ENCODE measurements around the gene SPG7.

SPG7 gene

DNA sequence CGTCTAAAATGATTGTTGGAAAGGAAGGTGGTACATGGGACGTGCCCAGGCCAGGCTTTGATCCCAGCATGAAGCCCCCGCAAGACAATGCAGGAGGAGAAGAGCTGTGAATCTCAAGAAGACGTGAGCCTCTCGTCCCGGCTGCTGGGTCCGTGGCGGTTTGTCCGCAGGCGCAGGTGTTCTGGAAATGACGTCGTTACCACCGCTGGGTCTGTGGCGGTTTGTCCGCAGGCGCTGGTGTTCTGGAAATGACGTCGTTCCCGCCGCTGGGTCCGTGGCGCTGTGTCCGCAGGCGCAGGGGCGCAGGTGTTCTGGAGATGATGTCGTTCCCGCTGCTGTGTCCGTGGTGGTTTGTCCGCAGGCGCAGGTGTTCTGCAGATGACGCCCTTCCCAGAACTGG is 14.1 kb downstream of the SPG7 start:
- DNase-seq: no peak

DNA sequence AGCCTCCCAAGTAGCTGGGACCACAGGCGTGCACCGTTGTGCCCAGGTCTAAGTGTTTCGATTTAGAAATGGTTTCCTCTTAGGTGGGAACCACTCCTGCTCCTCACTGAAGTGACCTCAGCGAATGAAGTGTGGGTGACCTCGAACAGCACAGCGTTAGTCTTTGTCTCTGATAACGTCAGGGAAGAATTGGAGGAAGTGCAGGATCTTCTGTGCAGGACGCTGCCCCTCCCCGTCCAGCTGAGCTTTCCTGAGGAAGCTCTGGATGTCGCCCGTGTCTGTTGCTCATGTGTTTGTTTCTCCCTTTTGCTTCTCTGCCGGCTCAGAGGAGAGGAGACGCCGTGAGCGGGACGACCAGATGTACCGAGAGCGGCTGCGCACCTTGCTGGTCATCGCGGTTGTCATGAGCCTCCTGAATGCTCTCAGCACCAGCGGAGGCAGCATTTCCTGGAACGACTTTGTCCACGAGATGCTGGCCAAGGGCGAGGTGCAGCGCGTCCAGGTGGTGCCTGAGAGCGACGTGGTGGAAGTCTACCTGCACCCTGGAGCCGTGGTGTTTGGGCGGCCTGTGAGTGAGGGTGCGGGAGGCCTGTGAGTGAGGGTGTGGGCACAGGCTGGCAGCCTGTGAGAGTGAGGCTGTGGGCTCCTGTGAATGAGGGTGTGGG is 15.6 kb downstream of the SPG7 start:
- no peak for DNase-seq

DNA sequence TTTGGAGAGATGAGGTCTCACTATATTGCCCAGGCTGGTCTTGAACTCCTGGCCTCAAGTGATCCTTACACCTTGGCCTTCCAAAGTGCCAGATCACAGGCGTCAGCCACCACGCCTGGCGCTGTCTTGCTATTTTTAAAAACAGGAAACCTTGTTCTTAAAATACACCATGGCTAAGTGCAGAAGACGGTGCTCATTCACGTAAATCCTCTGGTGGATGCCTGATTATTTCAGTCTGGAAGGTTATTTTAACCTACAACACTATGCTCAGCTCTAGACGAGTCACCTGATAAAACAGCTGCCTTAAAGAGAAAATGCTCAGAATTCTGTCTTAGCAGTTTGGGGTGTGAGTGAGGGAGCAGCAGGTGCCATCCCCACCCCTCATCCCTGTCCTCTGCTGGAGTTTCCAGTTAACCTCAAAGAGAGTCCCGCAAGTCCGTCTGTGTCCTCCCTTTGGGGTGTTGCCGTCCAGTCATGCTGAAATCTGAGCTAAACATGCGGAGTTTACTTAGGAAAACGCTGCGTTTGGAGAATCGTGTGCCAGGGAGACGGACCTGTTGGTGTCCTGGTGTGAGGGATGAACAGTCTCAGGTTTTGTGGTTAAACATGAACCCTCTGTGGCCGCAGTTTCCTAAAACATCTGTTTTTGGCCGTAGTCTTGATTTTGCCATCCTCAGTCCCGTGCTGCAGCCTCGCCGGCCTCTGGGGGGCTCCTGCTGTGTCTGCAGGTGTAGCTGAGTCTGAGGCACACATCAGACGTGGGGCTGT is 17.1 kb downstream of the SPG7 start:
- no peak for DNase-seq

DNA sequence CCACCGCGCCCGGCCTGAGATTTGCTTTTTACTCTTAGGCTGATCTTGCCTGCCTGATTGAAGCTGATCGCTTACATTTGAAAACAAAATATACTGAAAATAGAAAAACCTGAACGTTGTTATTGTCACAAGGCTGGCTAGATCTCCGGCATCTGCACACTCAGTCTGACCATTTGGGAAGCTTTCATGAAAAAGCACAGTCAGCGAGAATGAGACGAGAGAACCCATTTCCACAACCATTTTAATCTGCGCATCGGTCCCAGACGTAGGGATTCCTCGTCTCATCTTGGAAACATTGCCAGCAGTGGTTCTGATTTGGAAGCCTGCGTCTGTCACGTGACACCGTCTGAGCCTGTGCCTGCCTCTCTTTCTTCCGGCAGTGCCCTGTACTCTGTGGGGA is 20.9 kb downstream of the SPG7 start:
- no peak for DNase-seq

DNA sequence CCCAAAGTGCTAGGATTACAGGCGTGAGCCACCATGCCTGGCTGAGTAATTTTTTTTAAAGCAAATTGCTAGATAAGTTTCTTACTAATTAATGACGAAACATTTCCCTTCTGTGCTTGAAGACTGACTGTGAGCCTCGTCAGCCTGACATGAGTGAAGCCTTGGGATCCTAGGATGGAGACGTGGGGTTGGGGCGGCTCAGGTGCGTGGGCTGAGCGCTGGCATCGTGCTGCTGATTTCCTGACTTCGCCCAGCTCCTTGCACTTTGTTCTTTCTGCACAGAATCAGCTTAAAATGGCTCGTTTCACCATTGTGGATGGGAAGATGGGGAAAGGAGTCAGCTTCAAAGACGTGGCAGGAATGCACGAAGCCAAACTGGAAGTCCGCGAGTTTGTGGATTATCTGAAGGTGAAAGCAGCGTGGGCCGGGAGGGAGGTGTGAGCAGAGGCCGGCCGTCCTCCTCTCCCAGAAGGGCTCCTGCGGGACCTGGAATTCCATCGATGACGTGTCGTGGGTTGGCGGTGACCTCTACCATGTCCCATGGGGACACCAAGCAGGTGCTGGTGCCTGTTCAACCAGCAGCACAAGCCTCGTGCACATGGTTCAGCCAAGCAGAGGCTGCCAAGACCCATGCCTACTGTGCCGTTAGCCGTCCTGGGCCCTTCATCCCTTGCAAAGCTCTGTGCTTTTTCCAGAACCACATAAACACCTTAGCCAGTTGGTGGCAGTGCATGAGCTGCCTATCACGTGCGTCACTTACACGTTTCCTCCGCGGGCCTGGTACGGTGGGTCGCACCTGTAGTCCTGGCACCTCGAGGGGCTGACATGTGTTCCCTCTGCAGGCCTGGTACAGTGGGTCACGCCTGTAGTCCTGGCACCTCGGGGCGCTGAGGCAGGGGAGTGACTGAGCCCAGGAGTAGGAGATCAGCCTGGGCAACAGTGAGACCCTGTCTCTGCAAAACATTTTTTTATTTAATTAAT is 22.5 kb downstream of the SPG7 start:
- no peak for DNase-seq

DNA sequence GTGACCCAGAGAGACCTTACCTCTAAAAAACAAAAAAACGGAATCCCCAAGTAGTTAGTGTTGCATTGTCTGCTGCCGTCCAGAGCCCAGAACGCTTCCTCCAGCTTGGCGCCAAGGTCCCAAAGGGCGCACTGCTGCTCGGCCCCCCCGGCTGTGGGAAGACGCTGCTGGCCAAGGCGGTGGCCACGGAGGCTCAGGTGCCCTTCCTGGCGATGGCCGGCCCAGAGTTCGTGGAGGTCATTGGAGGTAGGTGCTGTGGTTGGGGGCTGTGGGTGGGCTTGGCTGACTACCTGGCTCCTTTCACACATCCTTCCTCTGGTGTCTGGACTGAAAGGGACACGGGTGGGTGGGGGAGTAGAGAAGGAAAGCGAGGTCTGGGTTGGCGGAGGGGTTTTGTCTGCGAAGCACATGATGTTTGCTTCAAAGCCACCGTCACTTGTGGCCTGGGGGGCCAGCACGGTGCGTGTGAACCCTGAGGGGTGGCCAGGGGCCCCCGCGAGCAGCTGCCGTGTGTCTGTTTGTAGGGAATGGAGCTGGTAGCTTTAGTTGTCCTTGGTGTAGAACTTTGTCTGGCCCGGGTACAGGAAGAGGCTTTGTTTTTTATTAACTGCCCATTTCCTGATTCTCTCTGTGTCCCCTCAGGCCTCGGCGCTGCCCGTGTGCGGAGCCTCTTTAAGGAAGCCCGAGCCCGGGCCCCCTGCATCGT is 23.8 kb downstream of the SPG7 start:
- no peak for DNase-seq

DNA sequence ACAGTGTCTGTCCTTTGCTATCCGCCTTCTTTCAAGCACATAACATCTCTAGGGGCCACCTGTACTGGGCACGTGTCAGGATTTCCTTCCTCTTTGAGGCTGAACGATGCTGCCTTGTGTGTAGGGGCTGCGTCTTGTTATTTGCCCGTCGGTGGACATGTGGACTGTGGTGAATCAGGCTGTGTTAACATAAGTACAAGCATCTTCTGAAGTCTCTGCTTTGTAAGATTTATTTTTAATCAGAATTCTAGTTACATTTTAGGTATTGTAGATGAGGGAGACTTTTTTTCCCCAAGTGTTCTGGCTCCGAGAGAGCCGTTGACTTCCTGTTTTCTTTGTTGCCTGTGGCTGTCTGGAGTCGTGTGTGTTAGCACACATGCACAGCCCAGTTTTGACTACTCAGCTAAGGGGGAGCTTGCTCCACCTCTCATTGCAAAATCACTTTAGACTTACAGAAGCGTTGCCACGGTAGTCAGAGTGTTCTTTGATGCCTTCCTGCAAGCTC is 26.1 kb downstream of the SPG7 start:
- DNase-seq: no peak

DNA sequence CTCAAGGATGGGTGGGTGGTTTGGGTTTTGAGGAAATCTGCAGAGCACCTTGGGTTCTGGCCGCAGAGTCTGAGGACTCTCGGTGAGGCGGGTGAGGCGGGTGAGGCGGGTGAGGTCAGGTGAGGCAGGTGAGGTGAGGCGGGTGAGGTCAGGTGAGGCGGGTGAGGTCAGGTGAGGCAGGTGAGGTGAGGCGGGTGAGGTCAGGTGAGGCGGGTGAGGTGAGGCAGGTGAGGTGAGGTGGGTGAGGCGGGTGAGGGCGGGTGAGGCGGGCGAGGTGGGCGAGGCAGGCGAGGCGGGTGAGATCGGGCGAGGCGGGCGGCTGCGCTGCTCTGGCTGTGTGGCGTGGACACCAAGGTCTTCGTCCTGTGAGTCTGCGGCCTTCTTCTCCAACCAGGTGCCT is 28.2 kb downstream of the SPG7 start:
- DNase-seq: no peak

DNA sequence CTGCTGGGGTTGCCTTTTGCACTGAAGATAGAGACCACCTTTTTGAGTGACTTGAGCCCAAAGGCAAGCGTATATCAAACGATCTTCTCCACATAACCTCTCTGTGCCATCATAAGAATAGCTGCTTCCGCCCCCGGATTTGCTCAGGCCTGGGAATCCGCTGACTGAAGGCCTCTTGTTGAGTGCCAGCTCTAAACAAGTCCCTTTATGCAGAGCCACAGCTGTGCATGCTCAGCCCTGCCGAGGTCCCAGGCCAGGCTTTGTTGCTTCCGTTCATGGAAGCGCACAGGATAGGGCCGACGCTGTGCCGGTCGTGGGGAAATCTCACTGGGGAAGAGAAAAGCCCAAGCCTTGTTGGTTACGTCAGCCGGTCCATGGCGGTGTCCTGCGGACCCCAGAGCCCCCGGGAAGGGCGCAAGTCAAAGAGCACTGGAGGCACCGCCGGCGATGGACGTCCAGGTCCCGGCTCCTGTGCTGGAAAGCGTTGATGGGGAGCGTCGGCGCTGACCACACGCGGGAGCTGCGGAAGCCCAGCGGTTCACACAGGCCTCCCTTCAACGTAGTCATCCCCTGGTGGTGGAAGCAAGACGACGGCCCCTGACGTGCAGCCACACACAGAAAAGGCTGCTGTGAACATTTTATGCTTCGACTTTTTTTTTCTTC is 28.8 kb downstream of the SPG7 start:
- DNase-seq: no peak

DNA sequence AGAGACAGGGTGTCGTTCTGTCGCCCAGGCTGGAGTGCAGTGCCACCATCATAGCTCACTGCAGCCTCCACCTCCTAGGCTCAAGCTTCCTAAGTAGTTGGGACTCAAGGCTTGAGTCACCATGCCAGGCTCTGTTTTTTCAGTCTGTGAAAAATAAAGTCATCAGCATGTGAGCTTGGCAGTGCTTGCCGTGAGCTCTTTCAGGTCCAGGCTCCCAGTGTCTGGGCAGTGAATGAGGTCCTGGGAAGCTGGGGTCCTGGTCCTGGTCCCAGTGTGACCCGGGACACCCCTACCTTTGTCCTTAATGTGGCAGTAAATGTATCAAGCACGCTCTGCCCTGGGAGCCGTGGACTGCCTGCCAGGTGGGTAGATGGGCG is 29.3 kb downstream of the SPG7 start:
- no peak for DNase-seq

DNA sequence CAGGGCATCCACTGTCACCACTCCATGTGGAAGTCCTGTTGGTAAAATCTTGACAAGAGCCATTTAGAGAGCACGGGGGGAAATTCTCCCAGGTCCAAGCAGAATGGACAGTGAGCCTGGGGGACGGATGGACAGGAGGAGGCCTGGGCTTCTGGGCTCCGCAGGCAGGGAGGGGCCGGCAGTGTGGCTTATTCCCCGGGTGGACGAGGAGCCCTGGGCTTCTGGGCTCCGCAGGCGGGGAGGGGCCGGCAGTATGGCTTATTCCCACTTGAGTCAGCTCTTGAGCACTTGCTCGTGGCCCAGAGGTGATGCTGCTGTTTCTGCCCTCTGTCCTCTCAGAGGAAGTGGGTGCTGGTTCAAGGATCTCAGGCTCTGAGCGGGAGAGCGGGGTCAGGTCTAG is 30.1 kb downstream of the SPG7 start:
- no peak for DNase-seq

DNA sequence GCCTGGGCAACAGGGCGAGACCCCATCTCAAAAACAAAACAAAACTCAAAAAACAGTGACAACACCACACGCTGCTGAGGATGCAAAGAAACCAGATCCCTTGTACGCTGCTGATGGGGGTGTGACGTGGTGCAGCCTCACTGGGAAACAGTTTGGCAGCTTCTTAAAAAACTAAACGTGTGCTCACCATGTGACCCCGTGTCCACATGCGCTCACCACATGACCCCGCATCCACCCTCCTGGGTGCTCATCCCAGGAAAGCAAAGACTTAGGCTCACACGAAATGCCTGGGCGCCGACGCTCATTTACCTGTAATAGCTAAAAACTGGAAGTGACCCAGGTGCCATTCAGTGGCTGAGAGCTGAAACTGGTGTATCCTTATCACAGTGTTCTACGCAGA is 32.4 kb downstream of the SPG7 start:
- no peak for DNase-seq

DNA sequence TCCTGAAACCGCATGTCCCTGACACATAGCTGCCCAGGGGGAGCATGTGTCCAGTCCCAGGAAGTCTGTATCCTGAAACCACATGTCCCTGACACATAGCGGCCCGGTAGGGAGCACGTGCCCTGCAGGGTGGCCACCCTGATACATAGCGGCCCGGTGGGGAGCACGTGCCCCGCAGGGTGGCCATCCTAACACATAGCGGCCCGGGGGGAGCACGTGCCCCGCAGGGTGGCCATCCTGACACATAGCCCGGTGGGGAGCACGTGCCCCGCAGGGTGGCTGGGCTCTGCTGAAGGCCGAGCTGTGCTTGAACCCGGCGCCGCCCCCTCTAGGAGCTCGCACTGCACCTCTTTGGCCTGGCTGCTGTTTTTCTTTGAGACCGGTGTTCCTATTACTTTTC is 33.6 kb downstream of the SPG7 start:
- DNase-seq: no peak

DNA sequence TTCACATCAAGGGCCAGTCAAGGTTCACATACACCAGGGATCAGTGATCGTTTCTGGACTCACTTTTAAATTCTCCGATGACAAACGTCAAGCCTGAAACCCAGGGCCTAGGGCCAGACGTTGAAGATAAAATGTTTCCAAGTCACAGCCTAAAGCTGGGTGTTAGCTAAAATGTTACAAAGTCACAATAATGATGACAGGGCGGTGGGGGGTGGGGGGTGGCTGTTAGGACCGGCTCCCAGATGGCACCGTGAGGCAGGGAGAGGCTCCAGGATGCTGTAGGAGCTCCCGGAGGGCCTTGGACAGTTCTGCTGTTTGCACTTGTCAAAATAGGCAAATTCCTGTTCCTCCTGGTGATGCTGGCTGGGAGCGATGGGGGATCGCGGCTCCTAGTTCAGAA is 35.9 kb downstream of the SPG7 start:
- no peak for DNase-seq

DNA sequence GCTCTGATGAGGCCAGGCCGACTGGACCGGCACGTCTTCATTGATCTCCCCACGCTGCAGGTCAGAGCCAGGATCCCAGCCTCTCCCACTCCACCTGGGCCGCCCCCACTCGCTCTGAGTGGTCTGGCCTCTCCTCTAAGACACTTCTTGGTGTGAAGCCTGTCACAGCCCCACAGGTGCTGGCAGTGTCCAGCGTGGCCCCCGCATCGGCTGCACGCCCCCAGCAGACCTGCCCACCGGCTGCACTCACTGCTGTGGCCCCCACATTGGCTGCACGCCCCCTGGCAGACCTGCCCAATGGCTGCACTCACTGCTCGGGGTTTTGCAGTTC is 36.5 kb downstream of the SPG7 start:
- DNase-seq: no peak

DNA sequence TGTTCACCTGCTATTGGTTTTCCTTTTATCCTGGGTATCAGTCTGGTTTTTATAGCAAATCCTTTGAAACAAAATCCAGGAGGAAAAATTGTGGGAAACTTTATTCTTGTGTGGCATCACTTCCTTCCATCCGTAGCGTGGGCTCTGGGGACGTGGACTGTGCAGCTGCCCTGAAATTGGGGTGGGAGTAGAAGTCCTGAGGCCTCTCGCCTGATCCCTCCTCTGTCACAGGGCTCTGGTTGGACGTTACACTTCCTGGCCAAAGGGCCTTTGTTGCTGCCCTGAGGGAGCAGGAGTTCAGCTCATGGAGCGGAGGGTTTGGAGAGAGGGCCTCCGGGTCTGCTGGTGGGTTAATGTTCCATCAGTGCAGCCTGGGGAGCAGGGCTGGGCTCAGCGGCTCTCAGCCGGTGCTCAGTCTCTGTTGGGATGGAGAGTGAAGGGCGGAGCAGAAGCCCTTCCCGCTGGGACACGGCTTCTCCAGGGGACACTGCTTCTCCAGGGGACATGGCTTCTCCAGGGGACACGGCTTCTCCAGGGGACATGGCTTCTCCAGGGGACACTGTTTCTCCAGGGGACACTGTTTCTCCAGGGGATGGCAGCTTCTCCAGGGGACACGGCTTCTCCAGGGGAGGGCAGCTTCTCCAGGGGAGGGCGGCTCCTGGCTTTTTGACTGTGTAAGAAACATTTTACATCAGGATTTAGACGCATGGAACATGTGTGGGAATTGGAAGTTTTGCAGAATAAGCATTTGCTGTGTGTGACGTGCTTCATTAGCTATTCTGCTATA is 37.0 kb downstream of the SPG7 start:
- no peak for DNase-seq

DNA sequence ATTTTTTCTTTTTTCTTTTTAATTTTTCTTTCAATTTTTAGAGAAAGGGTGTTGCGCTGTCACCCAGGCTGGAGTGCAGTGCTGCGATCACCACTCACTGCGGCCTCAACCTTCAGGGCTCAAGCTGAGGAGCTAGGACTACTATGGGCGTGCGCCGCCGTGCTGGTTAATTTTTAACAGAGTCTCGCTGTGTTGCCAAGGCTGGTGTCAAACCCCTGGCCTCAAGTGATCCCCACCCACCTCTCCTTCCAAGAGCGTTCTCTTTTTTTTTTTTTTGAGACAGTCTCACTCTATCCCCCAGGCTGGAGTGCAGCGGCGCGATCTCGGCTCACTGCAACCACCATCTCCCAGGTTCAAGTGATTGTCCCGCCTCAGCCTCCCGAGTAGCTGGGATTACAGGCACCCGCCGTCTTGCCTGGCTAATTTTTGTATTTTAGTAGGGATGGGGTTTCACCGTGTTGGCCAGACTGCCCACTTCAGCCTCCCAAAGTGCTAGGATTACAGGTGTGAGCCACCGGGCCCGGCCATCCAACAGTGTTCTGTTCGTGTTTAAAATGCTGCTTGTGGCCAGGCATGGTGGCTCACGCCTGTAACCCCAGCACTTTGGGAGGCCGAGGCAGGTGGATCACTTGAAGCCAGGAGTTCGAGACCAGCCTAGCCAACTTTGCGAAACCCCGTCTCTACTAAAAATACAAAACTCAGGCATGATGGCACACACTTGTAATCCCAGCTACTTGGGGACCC is 37.8 kb downstream of the SPG7 start:
- no peak for DNase-seq

DNA sequence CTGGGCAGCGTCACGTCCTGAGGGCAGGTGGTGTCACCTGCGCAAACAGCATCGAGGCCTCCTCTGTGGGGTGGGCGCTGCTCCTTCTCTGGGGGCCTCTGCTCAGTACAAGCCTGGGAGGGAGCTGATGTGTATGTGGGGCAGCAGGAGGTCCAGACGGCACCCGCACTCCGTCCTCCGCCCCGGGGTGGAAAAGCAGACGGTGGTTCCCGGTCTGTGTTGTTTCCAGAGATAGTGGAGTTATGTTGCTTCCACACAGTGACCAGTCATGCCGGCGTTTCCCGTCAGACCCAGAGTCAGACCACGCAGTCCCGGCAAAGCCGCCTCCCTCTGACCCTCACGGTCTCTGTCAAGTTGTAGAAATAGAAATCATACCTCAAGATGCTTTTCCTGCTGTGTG is 38.6 kb downstream of the SPG7 start:
- DNase-seq: no peak

DNA sequence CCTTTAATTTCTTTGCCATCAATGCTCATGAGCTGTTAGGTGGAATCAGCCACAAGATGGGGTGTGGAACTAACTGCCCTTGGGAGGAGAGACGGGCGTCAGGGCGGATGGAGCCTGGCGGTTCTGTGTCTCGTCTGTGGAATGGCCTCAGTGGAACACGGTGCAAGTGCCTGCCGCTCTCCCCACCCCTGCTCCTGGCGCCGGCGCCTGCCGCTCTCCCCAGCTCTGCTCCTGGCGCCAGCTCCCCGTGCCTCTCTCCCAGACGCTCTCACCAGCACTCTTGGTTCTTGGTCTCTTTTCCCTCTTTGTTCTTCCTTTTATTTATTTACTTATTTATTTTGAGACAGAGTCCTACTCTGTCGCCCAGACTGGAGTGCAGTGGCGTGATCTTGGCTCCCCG is 39.1 kb downstream of the SPG7 start:
- no peak for DNase-seq

DNA sequence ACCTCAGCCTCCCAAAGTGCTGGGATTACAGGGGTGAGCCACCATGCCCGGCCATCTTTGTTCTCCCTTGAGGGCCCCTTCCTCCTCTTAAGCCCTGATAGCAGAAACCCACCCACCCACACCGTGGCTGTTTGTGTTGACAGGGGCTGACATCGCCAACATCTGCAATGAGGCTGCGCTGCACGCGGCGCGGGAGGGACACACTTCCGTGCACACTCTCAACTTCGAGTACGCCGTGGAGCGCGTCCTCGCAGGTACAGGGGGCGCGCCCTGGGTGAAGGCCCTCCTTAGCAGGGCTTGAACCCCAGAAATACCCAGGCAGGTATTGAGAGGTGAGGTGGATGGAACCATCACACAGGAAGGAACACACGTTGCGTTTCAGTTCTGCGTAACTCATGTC is 39.7 kb downstream of the SPG7 start:
- no peak for DNase-seq

All from NCI-H446 (cell line).